Stimulated activated CD4-positive, alpha-beta T cell treated with anti-CD3 and anti-CD28 coated beads, Interleukin-4, amount 100 ng/mL, for 1 hour (primary cell): Measurements from ENCODE around the gene ATPAF1.

Experiments
- DNase-seq: peaks from one replicate; pipeline ENCODE4 v3.0.0-alpha.2; 2020

ATPAF1 gene

GRCh38 chr1:46613661-46614603 lies 54.2 kb downstream of the ATPAF1 start:
- peak; percentile 31 for DNase-seq

DNA sequence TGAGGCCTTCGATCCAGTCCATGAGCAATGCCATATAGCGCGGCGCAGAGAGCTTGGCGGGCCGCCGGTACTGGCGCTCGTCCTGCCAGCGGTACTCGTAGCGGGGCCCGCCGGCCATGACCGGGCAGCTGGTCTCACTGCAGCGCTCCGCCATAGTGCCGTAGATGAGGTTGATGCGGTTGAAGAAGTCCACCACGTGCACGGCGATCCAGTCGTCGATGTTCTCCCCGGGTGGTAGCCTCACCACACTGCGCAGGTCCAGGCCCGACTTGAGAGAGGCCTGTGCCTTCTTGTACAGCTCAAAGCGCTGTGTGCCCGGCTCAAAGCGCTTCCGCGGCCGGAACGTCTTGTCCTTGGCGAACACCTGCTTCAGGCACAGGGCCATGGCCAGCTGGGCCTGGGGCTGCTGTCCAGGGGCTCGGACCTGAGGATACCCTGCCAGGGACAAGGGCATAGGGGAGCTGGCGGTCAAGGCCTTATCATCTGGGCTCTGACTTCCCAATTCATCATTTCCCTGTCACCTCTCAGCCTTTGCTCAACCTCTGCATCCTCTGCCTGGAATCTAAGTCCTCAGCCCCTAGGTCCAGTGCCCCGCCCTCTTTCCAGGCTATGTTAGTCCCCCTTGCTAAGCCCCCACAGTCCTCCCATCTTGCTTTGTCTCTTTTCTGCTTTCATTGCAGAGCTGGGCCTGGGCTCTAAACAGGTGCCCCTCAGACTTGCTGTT lies 55.1 kb downstream of the ATPAF1 start:
- no peak for DNase-seq

- DNase-seq, result no peak
These were observed 56.4 kb downstream of the ATPAF1 start for GRCh38 chr1:46611691-46612221.

DNA sequence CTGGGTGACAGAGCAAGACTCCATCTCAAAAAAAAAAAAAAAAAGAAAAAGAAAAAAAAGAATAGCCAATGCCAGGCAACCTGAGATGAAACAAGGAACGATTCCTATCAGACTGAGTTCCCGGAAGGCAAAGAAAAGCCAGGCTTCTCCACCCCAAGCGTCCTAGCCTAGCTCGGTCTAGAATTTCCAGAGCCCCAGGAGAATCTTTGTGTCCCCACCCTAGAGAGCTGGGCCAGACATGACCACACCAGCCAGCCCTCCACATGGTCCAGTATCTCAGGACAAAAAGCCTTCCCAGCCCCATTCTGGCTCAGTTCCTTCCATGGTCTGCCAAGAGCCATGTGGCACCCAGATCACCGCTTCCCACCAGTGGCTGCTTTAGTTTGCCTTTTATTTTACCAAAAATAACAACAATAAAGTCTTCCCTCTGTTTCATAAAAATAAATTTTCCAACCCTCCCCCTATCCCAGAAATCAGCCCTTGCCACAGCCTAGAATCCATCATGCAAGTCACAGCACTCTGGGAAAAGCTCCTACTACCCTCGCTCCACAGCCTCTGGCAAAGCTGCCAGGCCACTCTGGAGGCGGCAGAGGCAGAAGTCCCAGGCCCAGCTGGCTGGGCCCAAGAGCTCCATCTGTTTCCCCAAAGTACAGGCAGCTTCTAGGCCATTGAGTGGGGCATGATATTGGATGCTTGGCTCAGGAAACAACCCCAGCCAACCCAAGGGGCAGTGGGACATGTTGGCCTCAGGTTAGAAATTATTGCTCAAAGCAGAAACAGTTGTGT lies 60.6 kb downstream of the ATPAF1 start:
- DNase-seq, result no peak

- no peak for DNase-seq
These were observed 61.8 kb downstream of the ATPAF1 start for GRCh38 chr1:46606255-46606965.

DNA sequence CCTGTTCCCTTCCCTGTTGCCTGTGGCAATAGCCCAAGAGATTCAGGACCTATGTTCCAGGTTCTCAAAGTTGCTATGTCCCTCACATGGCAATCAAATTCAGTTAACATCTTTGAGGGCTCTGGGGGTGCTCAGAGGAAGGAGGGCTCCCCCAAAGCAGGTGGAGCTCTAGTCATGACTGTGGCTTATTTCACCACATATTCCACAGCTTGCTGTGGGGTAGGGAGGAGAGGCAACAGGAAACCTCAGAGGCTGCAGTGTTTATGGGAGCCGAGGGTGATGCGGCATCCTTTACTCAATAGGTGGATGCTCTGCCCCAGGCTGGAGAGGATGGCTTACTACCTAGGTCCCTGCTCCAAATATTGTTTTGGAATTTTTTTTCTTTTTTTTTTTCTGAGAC lies 62.9 kb downstream of the ATPAF1 start:
- DNase-seq, result no peak

DNA sequence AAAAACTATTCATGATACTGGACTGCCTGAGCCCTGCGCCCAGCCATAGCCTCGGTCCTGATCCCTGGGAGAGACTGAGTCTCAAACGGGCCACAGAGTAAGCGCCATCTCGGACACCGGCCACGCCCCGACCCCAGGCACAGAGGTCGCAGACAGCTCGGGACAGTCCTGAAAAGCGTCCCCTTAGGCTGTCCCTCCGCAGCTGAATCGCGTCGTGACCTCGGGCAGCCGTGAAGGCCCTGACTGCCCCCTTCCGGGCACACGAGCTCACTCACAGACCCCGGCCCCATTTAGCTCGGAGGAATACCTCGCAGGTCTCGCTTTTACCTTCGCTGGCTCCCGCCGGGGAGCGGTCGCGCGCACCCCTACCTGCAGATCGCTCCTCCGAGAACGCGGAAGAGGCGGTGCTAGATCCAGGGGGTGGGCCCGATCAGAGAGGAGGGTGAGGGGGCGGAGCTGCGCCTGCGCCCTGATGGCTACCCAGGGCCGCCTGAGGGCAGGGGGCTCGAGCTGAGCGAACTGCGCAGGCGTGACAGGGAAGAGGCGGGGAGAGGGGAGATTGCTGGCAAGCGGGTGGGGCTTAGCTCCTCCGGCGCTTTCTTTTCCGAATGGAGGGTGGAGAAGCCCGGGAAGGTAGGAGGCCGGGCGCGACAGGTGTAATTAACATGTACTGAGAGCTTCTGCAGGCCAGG lies 64.2 kb downstream of the ATPAF1 start, which contains the start of gene MKNK1:
Gene MKNK1 (minus strand): TSS at position 411 of the 692 bp plus-strand sequence. CDS start 20,941 bp downstream, outside the sequence.
- DNase-seq, result peak; percentile 99

DNA sequence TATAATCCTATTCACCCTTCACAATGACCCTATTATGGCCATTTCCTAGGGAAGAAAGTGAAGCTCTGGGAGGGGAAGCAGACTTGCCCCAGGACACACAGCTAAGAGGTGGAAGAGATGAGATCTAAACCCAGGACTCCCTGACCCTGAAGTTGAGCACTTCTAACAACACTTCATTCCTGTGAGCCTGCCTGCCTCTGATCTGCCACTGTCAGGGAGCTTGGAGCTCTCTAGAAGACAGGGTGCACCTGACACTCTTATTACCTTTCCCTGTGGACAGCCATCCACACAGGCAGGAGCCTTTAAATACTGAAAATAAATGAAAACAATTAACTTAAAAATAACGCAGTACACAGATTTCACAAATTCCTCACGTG lies 64.7 kb downstream of the ATPAF1 start:
- no peak for DNase-seq

DNA sequence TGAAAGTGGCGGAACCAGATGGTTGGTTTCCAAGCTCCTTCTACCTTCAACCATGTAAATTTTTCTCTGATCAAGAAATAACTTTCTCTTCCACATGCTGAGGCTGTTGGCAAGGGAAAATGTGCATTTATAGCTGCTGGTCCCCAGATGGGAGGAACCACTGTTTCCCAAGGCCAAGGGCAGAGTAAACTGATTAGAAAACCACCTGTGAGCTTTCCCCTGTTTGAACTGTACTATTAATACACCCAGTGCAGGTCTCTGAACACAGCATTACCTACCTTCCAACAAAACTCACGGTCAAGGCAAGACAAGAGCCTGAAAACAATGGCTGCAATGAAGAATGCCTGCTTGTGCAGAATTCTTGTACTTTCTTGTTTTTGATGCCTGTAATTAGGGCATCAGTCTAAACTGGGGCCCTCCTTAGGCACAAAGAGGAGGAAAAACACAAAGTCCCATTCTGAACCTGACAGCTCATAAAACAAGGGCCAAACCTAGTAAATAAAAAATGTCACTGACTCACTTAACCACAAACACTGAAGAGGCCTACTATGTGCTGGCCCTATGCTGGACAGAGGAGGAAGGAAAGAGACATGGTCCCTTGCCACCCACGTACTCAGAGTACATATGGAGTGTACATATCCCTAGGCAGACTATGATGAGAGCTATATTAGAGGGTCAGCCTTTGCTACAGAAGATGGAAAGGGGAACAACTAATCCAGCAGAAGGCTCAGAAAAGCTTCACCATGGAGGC lies 66.7 kb downstream of the ATPAF1 start:
- no peak for DNase-seq

GRCh38 chr1:46599059-46599970 lies 68.8 kb downstream of the ATPAF1 start:
- no peak for DNase-seq

DNA sequence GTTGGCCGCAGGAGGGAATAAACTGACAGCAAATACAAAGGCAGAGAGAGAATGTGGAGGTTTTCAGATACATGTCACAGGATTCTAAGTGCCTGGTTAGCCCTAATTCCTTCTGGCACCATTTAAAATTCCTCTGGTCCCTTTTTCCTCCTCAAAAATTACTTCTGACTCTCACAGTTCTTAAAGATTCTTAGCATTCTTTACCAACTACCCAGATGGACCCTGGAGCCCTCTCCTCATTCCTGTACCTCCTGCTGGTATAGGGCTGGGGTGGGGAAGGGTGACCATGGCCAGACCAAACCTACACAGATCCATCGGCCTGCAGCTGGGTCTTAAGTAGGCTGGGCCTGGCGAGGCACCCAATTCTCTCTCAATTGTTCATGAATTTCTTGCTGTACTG lies 71.3 kb downstream of the ATPAF1 start:
- no peak for DNase-seq

DNA sequence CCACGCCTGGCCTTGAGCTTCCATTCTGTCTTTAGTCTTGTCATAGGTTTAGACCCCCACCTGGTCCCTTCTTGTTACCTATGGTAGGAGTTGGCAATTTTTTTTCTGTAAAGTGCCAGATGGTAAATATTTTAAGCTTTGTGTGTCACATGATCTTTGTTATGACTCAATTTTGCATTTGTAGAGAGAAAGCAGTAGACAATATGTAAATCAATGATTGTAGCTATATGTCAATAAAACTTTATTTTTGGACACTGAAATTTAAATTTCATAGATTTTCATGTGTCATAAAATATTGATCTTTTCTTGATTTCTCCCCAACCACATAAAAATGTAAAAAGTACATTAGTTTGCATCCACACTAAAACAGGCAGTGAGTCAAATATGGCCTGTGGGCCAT lies 72.1 kb downstream of the ATPAF1 start:
- no peak for DNase-seq

DNA sequence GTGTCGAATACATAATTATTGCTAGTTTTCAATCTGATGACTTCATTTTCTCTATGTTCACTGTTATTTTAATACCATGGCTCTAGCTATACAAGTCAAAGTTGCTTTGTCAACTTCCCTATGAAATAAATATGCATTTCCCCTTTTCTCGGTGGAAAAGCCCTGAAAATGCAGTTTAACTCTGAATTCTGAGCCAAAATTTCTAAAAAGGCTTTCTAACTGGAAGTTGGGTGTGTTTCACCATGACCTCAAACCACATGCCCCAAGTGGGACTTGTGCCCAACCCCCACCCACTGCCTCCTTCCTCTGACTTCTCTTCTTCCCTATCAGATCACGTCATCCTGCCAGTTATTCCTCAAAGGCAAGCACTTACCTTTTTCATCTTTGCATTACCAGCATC lies 73.0 kb downstream of the ATPAF1 start:
- no peak for DNase-seq

DNA sequence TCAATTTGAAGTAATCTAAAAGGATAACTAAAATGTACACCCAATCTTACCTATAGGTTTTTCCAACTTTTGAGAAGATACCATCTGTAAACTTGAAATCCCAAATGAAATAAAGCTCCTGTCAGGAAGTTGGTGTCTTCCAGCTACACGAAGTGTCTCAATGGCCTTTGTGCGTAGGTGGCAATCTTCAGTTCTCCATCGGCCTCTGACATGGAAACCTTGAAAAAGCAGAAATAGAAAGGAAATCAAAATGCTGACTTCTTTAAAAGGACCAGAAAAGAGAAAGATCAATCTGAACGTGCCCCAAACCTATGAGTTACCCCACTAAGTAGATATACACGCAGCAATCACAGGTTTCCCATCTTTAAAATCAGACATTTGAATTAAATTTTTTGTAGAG lies 74.1 kb downstream of the ATPAF1 start:
- no peak for DNase-seq

GRCh38 chr1:46592823-46593222 lies 75.3 kb downstream of the ATPAF1 start:
- no peak for DNase-seq

DNA sequence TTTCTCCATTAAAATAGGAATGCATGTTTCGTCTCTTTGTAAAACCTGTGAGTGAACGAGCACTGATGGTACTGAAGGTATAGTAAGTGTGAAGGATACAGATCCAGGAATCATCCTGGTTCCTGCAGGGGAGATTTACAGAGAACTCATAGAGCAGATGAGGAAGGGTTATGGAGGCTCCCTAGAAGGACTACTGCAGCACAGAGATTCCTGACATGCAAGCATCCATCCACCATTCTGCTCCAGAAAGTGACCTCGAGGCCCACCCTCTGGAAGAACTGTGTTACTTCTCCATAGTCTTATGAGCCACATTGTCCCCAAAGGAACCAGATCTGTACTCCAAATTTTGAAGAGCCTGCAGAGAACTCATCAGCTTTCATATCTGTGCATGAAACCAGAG lies 78.6 kb downstream of the ATPAF1 start:
- no peak for DNase-seq

- DNase-seq, result no peak
These were observed 81.1 kb downstream of the ATPAF1 start for GRCh38 chr1:46587069-46587468.

DNA sequence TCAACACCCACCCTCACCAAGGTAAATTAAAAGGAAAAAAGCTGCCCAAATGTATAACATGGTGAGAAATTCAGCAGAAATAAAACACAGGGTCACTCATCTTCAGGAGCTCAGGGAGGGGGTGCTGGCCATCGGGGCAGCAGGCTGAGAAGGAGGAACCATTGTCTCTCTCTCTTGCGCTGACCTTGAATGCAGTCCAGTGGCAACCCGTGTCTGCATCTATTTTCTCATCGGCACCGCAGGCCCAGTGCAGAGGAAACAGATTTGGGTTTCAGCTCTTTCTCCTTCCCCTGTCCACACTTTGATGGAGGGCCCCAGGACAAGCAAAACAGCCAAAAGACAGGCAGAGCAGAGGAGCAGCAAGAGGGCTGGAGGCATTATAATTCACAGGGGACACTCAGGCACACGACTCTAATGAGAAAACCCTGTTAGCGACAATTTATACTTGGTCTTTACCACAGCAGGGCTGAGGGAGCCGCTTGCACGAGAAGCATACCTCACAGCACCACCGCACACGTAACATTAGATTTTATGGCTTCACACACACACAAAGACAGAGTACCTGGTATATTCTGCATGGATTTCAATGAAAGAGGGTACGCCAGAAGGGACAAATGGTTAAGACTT lies 82.7 kb downstream of the ATPAF1 start:
- DNase-seq, result no peak

DNA sequence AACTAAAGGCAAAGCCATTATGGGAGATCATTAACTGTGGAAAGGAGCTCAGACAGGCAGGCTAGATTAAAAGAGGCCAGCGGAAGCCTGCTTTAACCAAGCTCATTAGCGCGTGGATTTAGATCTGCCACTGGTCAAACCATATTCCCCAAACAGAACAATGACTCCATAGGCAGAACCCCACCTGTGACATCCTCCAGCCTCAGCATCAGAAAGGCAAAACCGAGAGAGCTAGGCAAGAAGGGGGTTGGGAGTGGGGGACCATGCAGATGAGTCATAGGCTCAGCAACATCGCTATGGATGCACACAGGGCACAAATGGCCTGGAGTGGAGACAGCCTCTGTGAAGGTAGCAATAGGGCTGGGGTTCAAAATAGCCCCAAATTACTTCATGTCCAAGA lies 84.7 kb downstream of the ATPAF1 start:
- DNase-seq, result no peak
